DMS114 treated with DMSO at 0.1 percent for 48 hours (cell line): ENCODE results near the gene MYOZ3.

Experiments used
- DNase-seq: peaks from one replicate; lab custom pipeline; 2025; ENCODE audit not compliant: unreplicated experiment; lab: John Stamatoyannopoulos, UW

The MYOZ3 gene

GRCh38 chr5:150700246-150700593, 39.2 kb downstream of the MYOZ3 start:
- no peak for DNase-seq

GRCh38 chr5:150700594-150701377, 39.7 kb downstream of the MYOZ3 start, which contains the start of gene RBM22:
Gene RBM22 (minus strand): TSS chr5:150701062. CDS start chr5:150700985, 77 bp downstream.
- DNase-seq: peak; percentile 89

GRCh38 chr5:150703762-150704161, 42.7 kb downstream of the MYOZ3 start:
- DNase-seq: no peak

- no peak for DNase-seq
Observed at GRCh38 chr5:150706776-150707390, 45.8 kb downstream of the MYOZ3 start.

DNA sequence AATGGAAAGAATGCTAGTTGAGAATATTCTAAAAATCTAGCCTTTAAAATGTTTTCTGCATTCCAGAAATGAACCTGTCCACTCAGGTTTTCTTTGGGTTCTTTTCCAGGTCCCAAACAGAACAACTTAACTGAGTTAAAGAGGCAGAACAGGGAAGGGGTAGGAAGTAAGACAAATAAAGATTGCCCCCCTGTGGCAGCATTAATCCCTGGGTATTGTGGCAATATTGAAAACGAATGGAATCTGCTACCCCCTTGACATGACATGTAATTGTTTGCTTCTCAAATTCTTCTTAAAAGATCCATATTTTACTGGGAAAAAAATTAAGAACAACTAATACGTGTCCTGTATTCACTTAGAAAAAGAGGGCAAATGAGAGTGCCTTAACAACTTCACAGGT, 49.1 kb downstream of the MYOZ3 start:
- DNase-seq: peak; percentile 31

DNA sequence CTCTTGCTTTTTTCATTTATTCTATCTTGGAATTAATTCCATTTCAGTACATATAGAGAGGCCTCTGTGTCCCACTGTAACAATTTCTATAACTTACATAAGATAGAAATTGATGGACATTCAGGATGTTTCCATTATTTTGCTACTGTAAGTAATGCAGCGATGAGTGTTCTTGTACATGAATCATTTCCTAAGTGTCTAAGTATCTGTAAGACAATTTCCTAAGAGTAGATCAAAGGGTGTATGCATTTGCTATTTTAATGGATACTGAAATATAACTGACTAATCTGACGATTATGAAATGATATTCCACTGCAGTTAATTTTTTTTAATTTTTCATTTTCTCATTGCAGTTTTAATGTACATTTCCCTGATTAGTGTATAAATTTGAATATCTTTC, 62.8 kb downstream of the MYOZ3 start:
- DNase-seq: no peak
